Neuronal stem cell (in vitro differentiated cells): ENCODE data around the gene RAP1GDS1.

Experiments used
- DNase-seq: peaks from one replicate; pipeline ENCODE4 v3.0.0-alpha.2; 2013; ENCODE audit warnings: low spot score
- H2AFZ ChIP-seq: one replicate; pipeline ENCODE4 v1.6.1; 2013; ENCODE audit warnings: mild to moderate bottlenecking, low read length, inconsistent platforms
- H2AK5ac ChIP-seq: 2 replicates; pipeline ENCODE4 v1.6.1; 2013; ENCODE audit warnings: low read depth, mild to moderate bottlenecking, inconsistent platforms, low read length, moderate library complexity, mixed read lengths
- H2BK120ac ChIP-seq: 2 replicates; pipeline ENCODE4 v1.6.1; 2013; ENCODE audit warnings: low read depth, mild to moderate bottlenecking, inconsistent platforms, low read length, moderate library complexity, mixed read lengths
- H2BK12ac ChIP-seq: one replicate; pipeline ENCODE4 v1.6.1; 2013; ENCODE audit warnings: low read length, inconsistent platforms
- H2BK15ac ChIP-seq: 2 replicates; pipeline ENCODE4 v1.6.1; 2013; ENCODE audit warnings: mild to moderate bottlenecking, low read length, inconsistent platforms, mixed read lengths
- H2BK5ac ChIP-seq: one replicate; pipeline ENCODE4 v1.6.1; 2013; ENCODE audit warnings: inconsistent platforms, mild to moderate bottlenecking, low read length, moderate library complexity
- H3K14ac ChIP-seq: one replicate; pipeline ENCODE4 v1.6.1; 2013; ENCODE audit warnings: low read length, inconsistent platforms
- H3K18ac ChIP-seq: 2 replicates; pipeline ENCODE4 v1.6.1; 2013; ENCODE audit warnings: low read length, inconsistent platforms
- H3K23ac ChIP-seq: 2 replicates; pipeline ENCODE4 v1.6.1; 2013; ENCODE audit warnings: low read depth, mild to moderate bottlenecking, mixed read lengths, low read length, inconsistent platforms; ENCODE audit not compliant: poor library complexity
- H3K27ac ChIP-seq: replicated peaks from 3 replicates; pipeline ENCODE4 v1.5.1; 2013; ENCODE audit warnings: low read length, inconsistent platforms
- H3K27me3 ChIP-seq, 3 experiments: 2 replicates each; pipeline ENCODE4 v1.6.1; 2013; ENCODE audit warnings: low read length in 3 of 3, mild to moderate bottlenecking in 2 of 3, inconsistent platforms in 1 of 3, low read depth in 1 of 3, mixed read lengths in 1 of 3, moderate library complexity in 1 of 3; ENCODE audit not compliant: control insufficient read depth in 3 of 3, insufficient read depth in 3 of 3
- H3K36me3 ChIP-seq, 2 donors: replicated peaks in 1 of 2; 2 replicates each; pipeline ENCODE4 v1.6.1; 2013; ENCODE audit warnings: low read length in 2 of 2; ENCODE audit not compliant: control insufficient read depth in 2 of 2, insufficient read depth in 2 of 2
- H3K4ac ChIP-seq: 2 replicates; pipeline ENCODE4 v1.6.1; 2013; ENCODE audit warnings: inconsistent platforms, mild to moderate bottlenecking, low read length, moderate library complexity
- H3K4me1 ChIP-seq, 2 donors: 1 replicate in 1 of 2; 2 replicates in 1 of 2; pipeline ENCODE4 v1.6.1; 2013; ENCODE audit warnings: low read length in 2 of 2, low read depth in 1 of 2; ENCODE audit not compliant: control insufficient read depth in 2 of 2, insufficient read depth in 1 of 2
- H3K4me2 ChIP-seq: one replicate; pipeline ENCODE4 v1.6.1; 2013; ENCODE audit warnings: mild to moderate bottlenecking, low read length, inconsistent platforms; ENCODE audit not compliant: insufficient read depth, poor library complexity, severe bottlenecking
- H3K4me3 ChIP-seq, 2 donors: 2 replicates each; pipeline ENCODE4 v1.5.1; 2013; ENCODE audit warnings: low read length in 2 of 2, mild to moderate bottlenecking in 2 of 2, inconsistent platforms in 1 of 2, moderate library complexity in 1 of 2
- H3K79me1 ChIP-seq: one replicate; pipeline ENCODE4 v1.6.1; 2013; ENCODE audit warnings: low read depth, mild to moderate bottlenecking, inconsistent platforms, low read length, moderate library complexity
- H3K9ac ChIP-seq: one replicate; pipeline ENCODE4 v1.6.1; 2013; ENCODE audit warnings: mild to moderate bottlenecking, low read depth, low read length, inconsistent platforms; ENCODE audit not compliant: poor library complexity
- H3K9me3 ChIP-seq, 2 donors: replicated peaks in 1 of 2; 2 replicates each; pipeline versions ENCODE3 to v1.6.1; 2013; ENCODE audit warnings: low read length in 2 of 2, mild to moderate bottlenecking in 2 of 2, inconsistent platforms in 1 of 2, low read depth in 1 of 2, mixed read lengths in 1 of 2, moderate library complexity in 1 of 2; ENCODE audit not compliant: control insufficient read depth in 2 of 2, insufficient read depth in 1 of 2
- H4K8ac ChIP-seq: one replicate; pipeline ENCODE4 v1.6.1; 2013; ENCODE audit warnings: low read depth, mild to moderate bottlenecking, inconsistent platforms, low read length, moderate library complexity
- H4K91ac ChIP-seq: one replicate; pipeline ENCODE4 v1.6.1; 2013; ENCODE audit warnings: low read length, low read depth, mild to moderate bottlenecking, inconsistent platforms; ENCODE audit not compliant: poor library complexity
- WGBS, 2 donors: extraction: QIAGEN DNeasy Blood & Tissue Kit; methylation state at CpG; one replicate each; pipeline ENCODE4 v1.1.7; 2013; ENCODE audit warnings: missing lambda C conversion rate in 2 of 2, mixed read lengths in 1 of 2; ENCODE audit not compliant: insufficient read length in 2 of 2, insufficient replicate concordance in 1 of 2; ENCODE audit errors: extremely low coverage in 2 of 2; 5-methylcytosine and 5-hydroxymethylcytosine counted together

RAP1GDS1 gene

DNA sequence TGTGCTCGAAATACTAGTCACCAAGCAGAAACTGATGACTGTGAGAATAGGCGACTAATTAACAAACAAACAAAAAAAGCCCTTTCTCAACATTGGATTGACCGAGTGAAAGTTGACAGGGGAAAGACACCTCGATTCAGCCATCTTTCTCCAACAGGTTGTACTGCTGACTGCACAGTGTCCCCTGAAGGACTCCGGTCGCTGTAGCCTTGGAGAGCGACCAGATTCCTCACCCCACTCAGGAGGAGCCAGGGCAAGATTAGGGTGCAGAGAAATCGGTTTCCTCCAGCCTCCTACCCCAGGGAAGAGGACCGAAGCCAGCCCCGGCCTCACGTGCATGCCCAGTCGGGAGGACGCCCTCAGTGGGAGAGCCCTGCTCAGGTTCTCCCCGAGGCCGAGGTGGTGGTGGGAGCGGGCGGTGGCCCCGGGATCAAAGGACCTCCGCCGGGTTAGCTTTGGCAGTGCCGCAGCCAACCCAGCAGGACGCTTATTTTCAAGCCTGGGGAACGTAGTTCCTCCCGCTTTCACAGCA is 1.1 kb upstream of the RAP1GDS1 start:
- H2BK5ac ChIP-seq, result peak overlapping the region; percentile 87
- no peaks in the 10 kb centered on the region for H3K36me3 ChIP-seq
- H4K8ac ChIP-seq, result no peak overlapping the region
- H3K9me3 ChIP-seq, result no peaks in the 10 kb centered on the region
- H3K27me3 ChIP-seq, result no peaks in the 10 kb centered on the region
- H3K23ac ChIP-seq, result peak overlapping the region; percentile 21
- peaks cover 3 to 4% of the 10 kb centered on the region in 2 donors for H3K4me1 ChIP-seq
- H3K4me2 ChIP-seq, result peak overlapping the region; percentile 91
- H3K4ac ChIP-seq, result no peak overlapping the region
- H2AFZ ChIP-seq, result peak overlapping the region; percentile 97
- no peak overlapping the region for H2BK12ac ChIP-seq
- H3K4me3 ChIP-seq, result peak overlapping the region; percentile 84 to 91
- DNase-seq, result no peak
- H3K14ac ChIP-seq, result no peak overlapping the region
- no peak overlapping the region for H2BK15ac ChIP-seq
- H3K9ac ChIP-seq, result peak overlapping the region; percentile 91
- peak overlapping the region; percentile 24 for H2BK120ac ChIP-seq
- no CpG with 5 or more reads among the region's 24 CpGs for WGBS, 2 donors
- no peak overlapping the region for H4K91ac ChIP-seq
- peak overlapping the region; percentile 3 for H2AK5ac ChIP-seq
- H3K27ac ChIP-seq, result peak overlapping the region; percentile 99
- no peaks in the 10 kb centered on the region for H3K79me1 ChIP-seq
- H3K18ac ChIP-seq, result peak overlapping the region; percentile 92

DNA sequence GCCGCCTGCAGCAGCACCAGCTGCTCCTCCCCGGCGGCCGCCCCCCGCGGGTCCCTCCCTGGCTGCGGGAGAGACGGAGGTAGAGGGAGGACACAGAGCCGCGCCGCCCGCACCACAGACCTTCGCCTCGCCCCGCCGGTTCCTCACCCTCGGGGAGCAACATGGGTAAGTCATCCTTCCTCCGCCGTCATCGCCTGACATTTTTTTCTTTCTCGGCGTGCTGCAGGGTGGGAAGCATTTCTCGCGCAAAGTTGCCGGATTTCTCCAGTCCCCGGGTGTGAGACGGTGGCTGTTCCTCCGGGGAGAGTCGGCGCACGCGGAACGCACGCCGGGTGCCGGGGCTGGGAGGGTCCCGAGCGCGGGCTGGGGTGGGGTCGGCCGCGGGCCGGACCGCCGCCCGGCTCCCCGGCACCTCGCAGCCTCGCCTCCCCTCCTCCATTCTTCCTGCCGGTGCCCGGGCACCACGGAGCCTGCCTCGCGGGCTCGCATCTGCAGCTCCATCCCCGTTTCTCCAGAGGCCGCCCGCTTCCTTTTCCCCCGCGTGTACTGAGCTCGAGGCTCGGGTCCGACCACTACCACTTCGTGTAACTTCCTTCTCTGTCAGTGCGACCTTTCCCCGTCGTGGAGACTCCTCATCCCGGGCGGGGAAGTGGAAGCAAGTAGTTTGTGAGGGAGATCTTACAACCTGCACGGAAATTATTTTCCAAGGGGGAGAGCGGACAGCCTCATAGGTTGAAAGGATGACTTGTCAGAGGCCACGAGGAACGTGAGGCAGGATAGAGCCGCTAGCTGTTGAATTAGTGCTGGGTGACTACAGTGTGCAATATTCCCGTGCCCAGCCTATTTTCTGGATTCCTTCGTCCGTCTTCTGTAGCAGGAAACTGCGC is 464 bp downstream of the RAP1GDS1 start:
- Histone ChIP-seq H2AFZ (peak overlapping the region; percentile 95), H3K4me2 (peak overlapping the region; percentile 72), H4K91ac (no peak overlapping the region), H3K27ac (peak overlapping the region; percentile 75), H3K23ac (no peak overlapping the region), H3K79me1 (no peaks in the 10 kb centered on the region), H2BK5ac (peak overlapping the region; percentile 93), H2BK120ac (peak overlapping the region; percentile 72), H3K18ac (peak overlapping the region; percentile 94), H3K4me1 (peaks cover 3 to 4% of the 10 kb centered on the region in 2 donors), H2BK15ac (peak overlapping the region; percentile 85), H3K9me3 (no peaks in the 10 kb centered on the region), H3K4me3 (peak overlapping the region; percentile 87 to 100), H2AK5ac (no peak overlapping the region), H3K14ac (peak overlapping the region; percentile 38), H3K9ac (peak overlapping the region; percentile 90), H3K36me3 (no peaks in the 10 kb centered on the region), H4K8ac (no peak overlapping the region), H3K27me3 (no peaks in the 10 kb centered on the region), H2BK12ac (peak overlapping the region; percentile 73), H3K4ac (no peak overlapping the region)
- WGBS, 2 donors, result no CpG with 5 or more reads among the region's 78 CpGs
- DNase-seq, result peak; percentile 35

DNA sequence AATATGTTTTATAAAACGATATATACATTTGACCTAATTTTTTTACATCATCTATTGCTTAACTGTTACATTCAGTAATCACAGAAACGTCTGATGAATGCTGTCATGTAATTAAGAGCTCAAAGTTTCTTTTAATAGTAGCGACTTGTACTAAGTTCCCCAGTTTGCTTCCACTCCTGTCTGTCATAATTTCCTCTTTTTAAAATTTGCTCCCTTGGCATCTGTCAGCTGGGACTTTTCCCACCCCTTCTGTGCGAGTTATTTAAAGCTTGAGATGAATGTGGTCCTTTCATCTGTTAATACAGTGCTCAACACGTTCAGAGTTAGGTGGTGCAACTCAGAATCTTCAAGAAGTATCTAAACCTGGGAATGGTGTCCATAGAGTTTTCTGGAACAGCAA is 1.2 kb downstream of the RAP1GDS1 start:
- Histone ChIP-seq H3K4ac (no peak overlapping the region), H3K4me3 (peak overlapping the region in 1 of 2 donors; percentile 87), H2BK120ac (no peak overlapping the region), H3K9me3 (no peaks in the 10 kb centered on the region), H3K27me3 (no peaks in the 10 kb centered on the region), H4K8ac (no peak overlapping the region), H3K79me1 (no peaks in the 10 kb centered on the region), H3K4me1 (peaks cover 3 to 4% of the 10 kb centered on the region in 2 donors), H2AFZ (no peak overlapping the region), H2BK15ac (no peak overlapping the region), H3K36me3 (no peaks in the 10 kb centered on the region), H3K18ac (no peak overlapping the region), H3K14ac (no peak overlapping the region), H4K91ac (no peak overlapping the region), H2AK5ac (no peak overlapping the region), H3K27ac (no peak overlapping the region), H2BK5ac (no peak overlapping the region), H3K9ac (no peak overlapping the region), H3K4me2 (no peak overlapping the region), H3K23ac (no peak overlapping the region), H2BK12ac (no peak overlapping the region)
- whole genome bisulfite sequencing, 2 donors, result no CpG with 5 or more reads among the region's 5 CpGs
- no peak for DNase-seq

DNA sequence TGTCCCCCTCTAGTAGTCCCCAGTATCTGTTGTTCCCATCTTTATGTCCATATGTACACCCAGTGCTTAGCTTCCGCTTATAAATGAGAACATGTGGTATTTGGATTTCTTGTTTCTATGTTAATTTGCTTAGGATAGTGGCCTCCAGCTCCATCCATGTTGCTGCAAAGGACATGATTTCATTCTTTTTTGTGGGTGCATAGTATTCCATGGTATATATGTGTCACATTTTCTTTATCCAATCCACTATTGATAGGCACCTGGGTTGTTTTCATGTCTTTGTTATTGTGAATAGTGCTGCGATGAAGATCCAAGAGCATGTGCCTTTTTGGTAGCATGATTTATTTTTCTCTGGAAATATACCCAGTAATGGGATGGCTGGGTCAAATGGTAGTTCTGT is 6.3 kb downstream of the RAP1GDS1 start:
- H3K18ac ChIP-seq, result no peak overlapping the region
- H3K23ac ChIP-seq, result no peak overlapping the region
- H3K27ac ChIP-seq, result no peak overlapping the region
- H4K91ac ChIP-seq, result no peak overlapping the region
- H3K27me3 ChIP-seq, result no peaks in the 10 kb centered on the region
- no peaks in the 10 kb centered on the region for H3K79me1 ChIP-seq
- no peak overlapping the region for H2BK12ac ChIP-seq
- no peak overlapping the region for H3K14ac ChIP-seq
- no peak overlapping the region for H2BK15ac ChIP-seq
- no peak overlapping the region for H4K8ac ChIP-seq
- no peak overlapping the region for H3K4me2 ChIP-seq
- no peak overlapping the region for H3K9ac ChIP-seq
- H2BK120ac ChIP-seq, result no peak overlapping the region
- H3K4me1 ChIP-seq, result peaks cover 0 to 1% of the 10 kb centered on the region in 2 donors
- no CpG with 5 or more reads among the region's 2 CpGs for WGBS, 2 donors
- no peak overlapping the region for H3K4me3 ChIP-seq
- H3K4ac ChIP-seq, result no peak overlapping the region
- no peaks in the 10 kb centered on the region for H3K36me3 ChIP-seq
- no peak overlapping the region for H2BK5ac ChIP-seq
- no peak for DNase-seq
- no peaks in the 10 kb centered on the region for H3K9me3 ChIP-seq
- no peak overlapping the region for H2AK5ac ChIP-seq
- no peak overlapping the region for H2AFZ ChIP-seq
